Karpas-422 (cell line): ENCODE measurements around the gene PRDM13. TPM values are rescaled to one million over a fixed set of nuclear protein-coding genes. Genes with fewer than 3 reads are reported as not detected.

Experiments
- DNase-seq: peaks from one replicate; pipeline ENCODE4 v3.0.0-alpha.2; 2015
- H2AFZ ChIP-seq: fragments of 200-600 bp; sonication (generic); 2 replicates; pipeline ENCODE4 v1.6.1; 2014; ENCODE audit warnings: antibody characterized with exemption, low read length, mixed read lengths
- H3K27ac ChIP-seq: fragments of 200-600 bp; sonication (generic); 2 replicates; pipeline ENCODE4 v1.5.1; 2014; ENCODE audit warnings: mild to moderate bottlenecking, low read length, moderate library complexity
- H3K27me3 ChIP-seq: fragments of 200-600 bp; sonication (generic); 2 replicates; pipeline ENCODE4 v1.6.1; 2014; ENCODE audit warnings: low read length, mixed read lengths
- H3K36me3 ChIP-seq: fragments of 200-600 bp; sonication (generic); 2 replicates; pipeline ENCODE4 v1.6.1; 2014; ENCODE audit warnings: low read length, mixed read lengths; ENCODE audit not compliant: insufficient read depth
- H3K4me1 ChIP-seq: fragments of 200-600 bp; sonication (generic); 2 replicates; pipeline ENCODE4 v1.6.1; 2014; ENCODE audit warnings: mild to moderate bottlenecking, low read length, mixed read lengths
- H3K4me2 ChIP-seq: fragments of 200-600 bp; sonication (generic); 2 replicates; pipeline ENCODE4 v1.6.1; 2014; ENCODE audit warnings: low read length, low read depth, mild to moderate bottlenecking; ENCODE audit not compliant: poor library complexity, severe bottlenecking
- H3K4me3 ChIP-seq: fragments of 200-600 bp; sonication (generic); 2 replicates; pipeline ENCODE4 v1.5.1; 2014; ENCODE audit warnings: mild to moderate bottlenecking, antibody characterized with exemption, low read length, mixed read lengths
- H3K79me2 ChIP-seq: fragments of 200-600 bp; sonication (generic); 2 replicates; pipeline ENCODE4 v1.6.1; 2014; ENCODE audit warnings: mild to moderate bottlenecking, low read length, mixed read lengths
- H3K9ac ChIP-seq: fragments of 200-600 bp; sonication (generic); 2 replicates; pipeline ENCODE4 v1.6.0; 2014; ENCODE audit warnings: low read length
- H3K9me2 ChIP-seq: fragments of 200-600 bp; sonication (generic), shearing (Covaris generic); replicated peaks from 2 replicates; pipeline ENCODE4 v1.6.0; 2014; ENCODE audit warnings: mild to moderate bottlenecking, low read length, moderate library complexity; ENCODE audit not compliant: insufficient read depth
- H3K9me3 ChIP-seq: fragments of 300-700, 200-600 bp; sonication (generic); 2 replicates; pipeline ENCODE4 v1.6.1; 2014; ENCODE audit warnings: low read length, mixed read lengths
- H4K20me1 ChIP-seq: fragments of 200-600 bp; sonication (generic); 2 replicates; pipeline ENCODE4 v1.6.1; 2014; ENCODE audit warnings: mild to moderate bottlenecking, antibody characterized with exemption, low read length, low read depth; ENCODE audit not compliant: insufficient read depth
- total RNA-seq: library from RNA; depleted of rRNA; stranded (reverse); fragments of >200 nt; shearing (Covaris generic); gene quantifications from 2 replicates; pipeline ENCODE4 v1.2.3, GENCODE V29; 2014; ENCODE audit warnings: low replicate concordance; rRNA removed

PRDM13 gene
- not detected in 2 replicates for total RNA-seq

- H3K27ac ChIP-seq = no peak within 1 kb of the TSS
- H3K9me2 ChIP-seq = no peaks in the 10 kb centered on the region
- H3K9ac ChIP-seq = no peak within 1 kb of the TSS
- no peaks in the 10 kb centered on the region for H3K36me3 ChIP-seq
- DNase-seq = no peak
- H3K4me1 ChIP-seq = no peaks in the 10 kb centered on the region
- H2AFZ ChIP-seq = no peak within 1 kb of the TSS
- no peak within 1 kb of the TSS for H3K4me3 ChIP-seq
- no peaks in the 10 kb centered on the region for H4K20me1 ChIP-seq
- H3K4me2 ChIP-seq = no peak within 1 kb of the TSS
- H3K27me3 ChIP-seq = no peaks in the 10 kb centered on the region
- no peaks in the 10 kb centered on the region for H3K79me2 ChIP-seq
- H3K9me3 ChIP-seq = no peaks in the 10 kb centered on the region
Observed at GRCh38 chr6:99606656-99607415, at the start of gene PRDM13. PRDM13 (plus strand) TSS chr6:99606833; CDS start chr6:99607035, 202 bp downstream.

GRCh38 chr6:99559057-99559456 lies 47.6 kb upstream of the PRDM13 start:
- Histone ChIP-seq H3K27me3 (no peaks in the 10 kb centered on the region), H3K4me3 (no peak overlapping the region), H4K20me1 (no peaks in the 10 kb centered on the region), H3K79me2 (peaks cover 72% of the 10 kb centered on the region), H3K4me2 (no peak overlapping the region), H3K9ac (no peak overlapping the region), H3K9me2 (no peaks in the 10 kb centered on the region), H3K27ac (no peak overlapping the region), H2AFZ (no peak overlapping the region), H3K9me3 (no peaks in the 10 kb centered on the region), H3K36me3 (peaks cover 69% of the 10 kb centered on the region), H3K4me1 (no peaks in the 10 kb centered on the region)
- no peak for DNase-seq

- DNase-seq = no peak
- no peak overlapping the region for H3K4me3 ChIP-seq
- no peak overlapping the region for H3K27ac ChIP-seq
- H2AFZ ChIP-seq = no peak overlapping the region
- no peaks in the 10 kb centered on the region for H4K20me1 ChIP-seq
- peaks cover 4% of the 10 kb centered on the region for H3K4me1 ChIP-seq
- H3K79me2 ChIP-seq = peaks cover 88% of the 10 kb centered on the region
- H3K9me3 ChIP-seq = no peaks in the 10 kb centered on the region
- H3K27me3 ChIP-seq = no peaks in the 10 kb centered on the region
- peaks cover 61% of the 10 kb centered on the region for H3K36me3 ChIP-seq
- no peak overlapping the region for H3K4me2 ChIP-seq
- H3K9me2 ChIP-seq = no peaks in the 10 kb centered on the region
- H3K9ac ChIP-seq = no peak overlapping the region
Observed at GRCh38 chr6:99560668-99561067, 46.0 kb upstream of the PRDM13 start.

GRCh38 chr6:99563056-99563723 lies 43.4 kb upstream of the PRDM13 start:
- no peak overlapping the region for H3K4me3 ChIP-seq
- no peaks in the 10 kb centered on the region for H3K9me2 ChIP-seq
- no peak overlapping the region for H3K4me2 ChIP-seq
- H3K9ac ChIP-seq = no peak overlapping the region
- no peak for DNase-seq
- peaks cover 39% of the 10 kb centered on the region for H3K36me3 ChIP-seq
- peaks cover 95% of the 10 kb centered on the region for H3K79me2 ChIP-seq
- H3K9me3 ChIP-seq = no peaks in the 10 kb centered on the region
- H3K4me1 ChIP-seq = peaks cover 23% of the 10 kb centered on the region
- H3K27ac ChIP-seq = no peak overlapping the region
- no peak overlapping the region for H2AFZ ChIP-seq
- H3K27me3 ChIP-seq = no peaks in the 10 kb centered on the region
- peaks cover 11% of the 10 kb centered on the region; the same call in 1 of the 2 replicates for H4K20me1 ChIP-seq

DNA sequence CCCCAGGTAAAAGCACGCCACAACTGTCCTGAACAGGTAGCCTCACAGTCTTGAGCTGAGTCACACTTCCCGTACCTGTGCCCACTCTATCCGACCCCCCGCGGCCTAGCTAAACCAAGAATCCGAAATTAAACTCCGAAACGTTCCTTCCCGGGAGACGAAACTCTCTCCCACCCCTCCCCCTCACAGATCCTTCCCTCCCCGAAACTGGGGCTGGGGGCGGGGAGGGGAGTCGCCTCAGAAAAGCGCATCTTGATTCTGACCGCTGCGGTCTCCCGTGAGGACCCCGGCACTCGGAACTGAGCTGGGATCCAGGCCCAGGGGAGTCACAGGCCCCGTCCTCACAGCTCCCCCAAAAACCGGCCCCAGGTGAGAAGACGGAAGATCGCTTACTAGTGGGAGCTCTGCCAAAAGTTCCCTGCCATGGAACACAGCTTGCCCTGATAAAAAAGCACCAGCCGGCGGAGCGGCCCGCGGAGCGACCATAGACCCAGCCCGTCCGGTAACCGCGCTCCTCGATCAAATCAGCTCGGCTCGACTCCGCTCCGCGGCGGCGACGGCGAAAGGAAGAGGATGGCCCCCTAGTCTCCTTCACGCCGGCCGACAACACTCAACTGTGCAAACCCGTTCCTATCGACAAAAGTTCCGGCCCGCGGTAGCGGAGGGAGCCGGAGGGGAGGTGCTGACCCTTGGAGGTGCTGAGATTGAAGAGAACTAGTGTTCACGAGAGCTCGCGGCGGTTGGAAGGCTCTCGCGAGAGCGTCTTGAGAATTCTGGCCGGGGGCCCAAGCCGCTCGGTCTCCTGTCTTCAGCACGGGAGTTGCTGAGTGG lies 38.3 kb upstream of the PRDM13 start, which contains the start of gene CCNC:
Gene CCNC (minus strand): TSS at position 558 of the 831 bp plus-strand sequence. CDS start 133 bp downstream, at position 425.
- H4K20me1 ChIP-seq = peaks cover 13% of the 10 kb centered on the region; the same call in 1 of the 2 replicates
- no peaks in the 10 kb centered on the region for H3K27me3 ChIP-seq
- H3K9me2 ChIP-seq = no peaks in the 10 kb centered on the region
- no peaks in the 10 kb centered on the region for H3K9me3 ChIP-seq
- peak within 1 kb of the TSS; percentile 66 for H3K27ac ChIP-seq
- peak; percentile 98 for DNase-seq
- peaks cover 23% of the 10 kb centered on the region for H3K4me1 ChIP-seq
- peak within 1 kb of the TSS; percentile 100 for H3K4me3 ChIP-seq
- H3K9ac ChIP-seq = peak within 1 kb of the TSS; percentile 100
- H3K4me2 ChIP-seq = peak within 1 kb of the TSS; percentile 90
- peaks cover 2% of the 10 kb centered on the region; the same call in 1 of the 2 replicates for H3K36me3 ChIP-seq
- peak within 1 kb of the TSS; percentile 93 for H2AFZ ChIP-seq
- H3K79me2 ChIP-seq = peaks cover 51% of the 10 kb centered on the region

DNA sequence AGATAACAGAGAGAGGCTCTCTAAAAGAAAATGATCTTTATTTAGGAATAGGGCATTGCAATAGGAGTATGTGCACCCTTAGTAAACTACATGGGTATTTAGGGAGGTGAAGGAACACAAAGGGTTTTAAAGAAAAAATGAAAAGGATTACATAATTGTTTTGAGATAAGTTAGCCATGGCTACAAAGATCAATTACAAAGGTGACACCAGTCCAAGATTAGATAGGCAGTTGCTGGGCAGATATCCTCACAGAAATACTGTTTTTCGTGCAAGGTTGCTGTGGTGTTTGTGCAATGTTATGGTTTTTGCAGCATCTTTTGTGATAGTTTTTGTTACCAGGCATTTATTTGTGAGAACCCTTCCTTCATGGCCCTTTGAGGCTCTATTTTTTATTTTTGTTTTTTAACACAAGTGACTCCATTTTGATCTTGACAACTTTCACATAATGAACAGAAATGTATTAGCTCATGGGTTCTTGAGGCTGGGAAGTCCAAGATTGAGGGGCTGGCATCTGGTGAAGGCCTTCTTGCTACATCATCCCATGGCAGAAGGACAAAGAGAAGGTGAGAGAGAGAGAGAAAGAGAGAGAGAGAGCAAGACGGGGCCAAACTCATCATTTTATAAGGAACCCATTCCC lies 32.5 kb upstream of the PRDM13 start:
- Histone ChIP-seq H3K9me2 (no peaks in the 10 kb centered on the region), H3K9ac (no peak overlapping the region), H4K20me1 (no peaks in the 10 kb centered on the region), H3K9me3 (no peaks in the 10 kb centered on the region), H3K36me3 (no peaks in the 10 kb centered on the region), H3K4me1 (no peaks in the 10 kb centered on the region), H2AFZ (no peak overlapping the region), H3K27ac (no peak overlapping the region), H3K4me3 (no peak overlapping the region), H3K27me3 (no peaks in the 10 kb centered on the region), H3K79me2 (no peaks in the 10 kb centered on the region), H3K4me2 (no peak overlapping the region)
- no peak for DNase-seq

GRCh38 chr6:99575544-99576227 lies 30.9 kb upstream of the PRDM13 start:
- no peak overlapping the region for H3K4me3 ChIP-seq
- no peaks in the 10 kb centered on the region for H3K36me3 ChIP-seq
- DNase-seq = no peak
- H3K4me1 ChIP-seq = no peaks in the 10 kb centered on the region
- H3K9me3 ChIP-seq = no peaks in the 10 kb centered on the region
- no peaks in the 10 kb centered on the region for H3K79me2 ChIP-seq
- no peak overlapping the region for H3K4me2 ChIP-seq
- H3K27me3 ChIP-seq = no peaks in the 10 kb centered on the region
- no peak overlapping the region for H2AFZ ChIP-seq
- H3K9me2 ChIP-seq = no peaks in the 10 kb centered on the region
- H3K27ac ChIP-seq = no peak overlapping the region
- no peaks in the 10 kb centered on the region for H4K20me1 ChIP-seq
- no peak overlapping the region for H3K9ac ChIP-seq
